GM12801 (cell line): ENCODE data around the gene CYB5R2.

Source experiments
- CTCF ChIP-seq: IDR thresholded peaks from one replicate; pipeline ENCODE4 v1.5.1; 2011; ENCODE audit warnings: control low read depth; ENCODE audit not compliant: insufficient read length; ENCODE audit errors: extremely low read depth

CYB5R2 gene

GRCh38 chr11:7636350-7636749 lies 37.0 kb downstream of the CYB5R2 start:
- no peak for TF ChIP-seq CTCF

GRCh38 chr11:7635708-7636107 lies 37.6 kb downstream of the CYB5R2 start:
- TF ChIP-seq CTCF = no peak

DNA sequence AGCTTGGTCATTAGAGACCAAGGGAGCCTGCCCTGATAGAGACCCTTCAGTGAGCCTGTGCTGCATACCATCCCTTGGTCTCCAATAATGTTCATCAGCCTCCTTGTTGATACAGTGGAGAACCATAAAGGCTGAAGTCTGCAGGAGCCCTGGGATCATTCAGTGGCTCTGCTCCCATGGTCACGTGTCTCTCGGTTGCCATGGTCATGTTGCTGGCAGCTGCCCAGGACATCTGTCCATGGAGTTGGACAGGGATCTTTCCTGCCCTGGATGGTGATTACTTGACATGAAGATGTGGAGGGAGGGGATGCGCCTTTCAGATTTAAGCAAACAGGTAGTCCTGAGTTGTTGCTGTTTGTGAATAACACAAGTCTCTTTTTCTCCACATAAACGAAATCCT lies 38.2 kb downstream of the CYB5R2 start:
- TF ChIP-seq CTCF = no peak

GRCh38 chr11:7632211-7632610 lies 41.1 kb downstream of the CYB5R2 start:
- no peak for TF ChIP-seq CTCF

DNA sequence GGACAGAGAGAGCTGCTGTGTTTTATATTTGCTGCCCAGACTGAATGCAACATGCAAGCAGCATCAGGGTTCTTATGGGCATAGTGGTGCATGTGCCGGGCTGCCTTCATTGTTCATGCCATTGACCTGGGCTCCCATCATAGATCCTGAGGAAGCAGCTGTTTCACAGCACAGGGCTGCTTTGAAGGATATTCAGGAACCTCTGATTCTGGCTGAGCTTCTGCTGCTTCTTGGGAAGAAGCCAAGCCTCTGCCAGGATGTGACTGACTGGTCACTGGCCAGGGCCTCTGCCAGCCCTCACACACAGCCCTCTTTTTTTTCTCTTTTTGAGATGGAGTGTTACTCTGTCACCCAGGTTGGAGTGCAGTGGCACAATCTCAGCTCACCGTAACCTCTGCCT lies 43.3 kb downstream of the CYB5R2 start:
- TF ChIP-seq CTCF = no peak

DNA sequence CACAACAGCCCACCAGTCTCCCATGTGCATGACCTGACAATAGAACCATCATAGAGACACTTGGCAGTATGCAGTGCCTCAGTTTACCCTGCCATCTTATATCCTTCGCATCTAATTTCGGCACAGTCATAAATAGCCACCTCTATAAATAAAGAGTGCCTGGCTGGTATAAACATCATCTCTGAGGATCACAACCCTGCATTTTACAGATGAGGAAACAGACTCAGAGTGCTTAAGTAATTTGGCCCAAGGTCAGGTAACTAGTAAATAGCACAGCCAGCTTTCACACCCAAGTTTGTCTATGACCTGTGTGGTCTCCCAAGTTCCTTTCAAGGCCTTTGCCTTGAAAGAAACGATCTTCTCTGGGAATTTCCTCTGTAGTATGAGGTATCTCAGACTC lies 44.6 kb downstream of the CYB5R2 start:
- no peak for TF ChIP-seq CTCF

DNA sequence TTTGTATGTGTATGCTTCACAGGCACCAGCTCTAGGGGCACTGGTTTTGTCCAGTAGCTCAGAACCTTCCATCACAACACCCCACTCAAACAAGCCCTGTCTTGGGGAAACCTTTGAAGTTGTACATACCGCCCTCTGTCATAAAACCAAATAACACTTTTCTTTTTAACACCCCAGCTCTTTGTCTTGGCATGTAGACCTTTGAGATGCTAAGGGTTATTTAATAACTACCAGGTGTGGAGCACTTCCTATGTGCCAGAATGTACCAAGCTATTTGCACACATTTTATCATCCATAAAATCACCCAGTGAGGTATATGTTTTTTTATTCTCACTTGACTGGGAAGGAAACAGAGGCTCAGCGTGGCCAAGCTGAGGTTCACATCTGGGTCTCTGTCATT lies 50.6 kb downstream of the CYB5R2 start:
- TF ChIP-seq CTCF = no peak

GRCh38 chr11:7621554-7621953 lies 51.7 kb downstream of the CYB5R2 start:
- TF ChIP-seq CTCF = no peak
